GM23248 (cell line): ENCODE measurements around the gene ZHX3. TPM values are rescaled to one million over a fixed set of nuclear protein-coding genes. Genes with fewer than 3 reads are reported as not detected.

Experiments used
- DNase-seq: peaks from one replicate; pipeline ENCODE4 v3.0.0-alpha.2; 2015
- H2AFZ ChIP-seq: fragments of 200-600 bp; sonication (generic); 2 replicates; pipeline ENCODE4 v1.6.1; 2016; ENCODE audit warnings: antibody characterized with exemption
- H3F3A ChIP-seq: fragments of 200-600 bp; sonication (generic); 2 replicates; pipeline ENCODE4 v1.6.1; 2016; ENCODE audit warnings: mild to moderate bottlenecking, antibody characterized with exemption, mixed run types; ENCODE audit not compliant: insufficient read depth
- H3K27ac ChIP-seq: fragments of 200-600 bp; sonication (generic); 2 replicates; pipeline ENCODE4 v1.5.1; 2016; ENCODE audit warnings: mild to moderate bottlenecking
- H3K27me3 ChIP-seq: fragments of 200-600 bp; sonication (generic); replicated peaks from 2 replicates; pipeline ENCODE4 v1.6.1; 2016; ENCODE audit warnings: mild to moderate bottlenecking; ENCODE audit not compliant: insufficient read depth
- H3K36me3 ChIP-seq: fragments of 200-600 bp; sonication (generic); 2 replicates; pipeline ENCODE4 v1.6.1; 2016; ENCODE audit warnings: low read depth, mild to moderate bottlenecking
- H3K4me1 ChIP-seq: fragments of 200-600 bp; sonication (generic); 2 replicates; pipeline ENCODE4 v1.6.1; 2016; ENCODE audit warnings: mild to moderate bottlenecking; ENCODE audit not compliant: insufficient read depth
- H3K4me2 ChIP-seq: fragments of 200-600 bp; sonication (generic); one replicate; pipeline ENCODE4 v1.6.1; 2016; ENCODE audit warnings: mild to moderate bottlenecking; ENCODE audit not compliant: unreplicated experiment
- H3K4me3 ChIP-seq: fragments of 200-600 bp; sonication (generic); 2 replicates; pipeline ENCODE4 v1.5.1; 2016; ENCODE audit warnings: mild to moderate bottlenecking
- H3K79me2 ChIP-seq: fragments of 200-600 bp; sonication (generic); 2 replicates; pipeline ENCODE4 v1.6.1; 2016; ENCODE audit warnings: mild to moderate bottlenecking; ENCODE audit not compliant: insufficient read depth
- H3K9ac ChIP-seq: fragments of 200-600 bp; sonication (generic); 2 replicates; pipeline ENCODE4 v1.6.1; 2016; ENCODE audit warnings: mild to moderate bottlenecking
- H3K9me2 ChIP-seq: fragments of 200-600 bp; sonication (generic); 2 replicates; pipeline ENCODE4 v1.6.1; 2016; ENCODE audit warnings: mixed run types, mild to moderate bottlenecking, moderate library complexity; ENCODE audit not compliant: insufficient read depth
- H3K9me3 ChIP-seq: fragments of 200-600 bp; sonication (generic); one replicate; pipeline ENCODE4 v1.6.1; 2017; ENCODE audit warnings: low read depth
- H4K20me1 ChIP-seq: fragments of 200-600 bp; sonication (generic); 2 replicates; pipeline ENCODE4 v1.6.0; 2016; ENCODE audit not compliant: insufficient read depth
- EZH2 ChIP-seq: fragments of 200-600 bp; sonication (generic); IDR thresholded peaks from 2 replicates; pipeline ENCODE4 v1.6.1; 2018; ENCODE audit warnings: antibody characterized with exemption, mild to moderate bottlenecking; ENCODE audit not compliant: insufficient read depth, poor library complexity, severe bottlenecking
- EZH2phosphoT487 ChIP-seq: fragments of 200-600 bp; sonication (generic); IDR thresholded peaks from 2 replicates; pipeline ENCODE4 v1.6.1; 2018; ENCODE audit warnings: antibody characterized with exemption, moderate library complexity, mild to moderate bottlenecking, low read depth; ENCODE audit not compliant: insufficient read depth
- WGBS, 2 experiments: methylation state at CpG; one replicate each; pipeline ENCODE4 v1.1.6; 2015 to 2017; ENCODE audit warnings: low lambda C conversion rate in 2 of 2, low coverage in 1 of 2; ENCODE audit errors: missing lambda C conversion rate in 2 of 2; 5-methylcytosine and 5-hydroxymethylcytosine counted together
- in situ Hi-C: fragments of 300-500 bp; cut with MboI; formaldehyde crosslinking; loops from 2 replicates; pipeline ENCODE4 v1.15.0; 2020
- polyA plus RNA-seq: library from polyadenylated mRNA; unstranded; fragments of >200 nt; fragmentation: Nextera tagmentation; extraction: Ambion mirVana; gene quantifications from 2 replicates; pipeline ENCODE4 v1.2.1, GENCODE V29; 2016
- total RNA-seq: library from RNA; depleted of rRNA; stranded (reverse); fragments of >200 nt; shearing (Covaris generic); gene quantifications from 2 replicates; pipeline ENCODE4 v1.2.3, GENCODE V29; 2014

ZHX3 gene
- total and polyA plus RNA-seq, 2 experiments from 2014 or later: 9.8 to 38.5 TPM

DNA sequence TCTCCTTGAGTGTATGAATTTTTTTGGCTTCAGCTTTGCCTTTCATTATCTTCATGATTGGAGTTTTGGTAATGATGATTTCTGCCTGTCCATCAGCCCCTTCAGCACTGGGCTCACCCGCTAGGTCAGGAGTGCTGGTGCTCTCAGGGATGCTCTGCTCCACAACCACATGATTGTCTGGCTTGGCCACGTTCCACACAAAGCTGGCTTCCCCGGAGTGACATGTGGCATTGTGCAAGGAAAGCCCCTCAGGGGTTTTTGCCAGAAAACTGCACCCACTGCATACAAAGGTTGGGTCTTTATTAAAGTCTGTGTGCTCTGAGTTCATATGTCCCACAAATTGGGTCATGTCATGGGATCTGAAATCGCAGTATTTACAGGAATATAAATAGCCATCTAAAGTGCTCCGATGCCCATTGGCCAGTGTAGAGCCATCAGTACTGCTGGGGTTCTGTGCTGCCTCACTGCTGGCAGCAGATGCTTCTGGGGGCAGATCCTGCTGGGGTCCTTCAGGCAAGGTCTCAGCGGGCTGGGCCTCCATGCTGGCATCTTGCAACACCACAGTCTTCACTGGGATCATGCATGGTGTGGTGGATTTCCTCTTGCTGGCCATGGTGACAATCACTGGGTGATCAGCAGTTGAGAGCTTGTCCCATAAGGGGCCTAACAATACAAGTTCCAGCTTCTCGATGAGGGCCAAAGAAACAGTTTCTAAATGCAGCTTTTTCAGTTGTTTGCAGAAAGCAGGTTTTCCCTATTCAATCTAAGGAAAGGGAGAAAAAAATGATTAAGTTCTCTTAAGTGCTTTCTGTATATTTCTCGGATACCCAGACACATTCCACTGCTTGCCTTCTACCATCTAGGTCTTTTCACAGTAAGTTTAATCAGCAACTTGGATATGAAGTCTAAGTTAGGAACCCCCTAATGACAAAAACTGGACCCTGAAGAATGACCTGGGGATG, 112.9 kb downstream of the ZHX3 start:
- Histone ChIP-seq H3K9me2 (no peaks in the 10 kb centered on the region), H3K9ac (no peak overlapping the region), H3F3A (no peaks in the 10 kb centered on the region), H3K4me3 (no peak overlapping the region), H3K36me3 (no peaks in the 10 kb centered on the region; the same call in 1 of the 2 replicates), H3K79me2 (peaks cover 98% of the 10 kb centered on the region), H3K4me2 (no peak overlapping the region), H3K27me3 (no peaks in the 10 kb centered on the region), H3K27ac (no peak overlapping the region), H3K9me3 (no peaks in the 10 kb centered on the region), H2AFZ (no peak overlapping the region), H4K20me1 (no peaks in the 10 kb centered on the region), H3K4me1 (no peaks in the 10 kb centered on the region)
- in situ Hi-C loops: no loop called here
- no peak for DNase-seq
- WGBS, 2 experiments: 80 to 89% methylated on average over 8 of the region's 8 CpGs
- TF ChIP-seq EZH2 (no peak), EZH2phosphoT487 (no peak)

DNA sequence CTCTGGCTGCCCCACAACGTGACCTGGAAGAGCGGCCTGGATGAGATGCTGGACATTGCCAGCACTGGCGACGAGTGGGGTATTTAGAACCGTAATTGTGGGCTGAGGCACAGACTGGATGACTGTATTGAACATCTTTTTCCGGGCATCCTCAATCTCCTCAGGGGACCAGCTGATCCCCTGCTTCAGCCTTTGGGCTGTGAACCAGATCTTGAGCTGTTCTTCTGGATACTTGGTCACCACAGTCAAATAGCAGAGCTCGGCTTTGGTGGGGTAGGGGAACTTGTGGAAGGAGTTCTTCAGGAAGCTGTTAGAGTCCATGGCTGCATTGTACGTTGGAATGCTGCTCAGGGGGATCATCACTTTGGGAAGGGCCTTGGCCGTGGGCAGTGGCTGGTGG, 113.9 kb downstream of the ZHX3 start:
- no peak overlapping the region for H3K4me3 ChIP-seq
- no peak overlapping the region for H3K9ac ChIP-seq
- DNase-seq: no peak
- H3K79me2 ChIP-seq: peaks cover 98% of the 10 kb centered on the region
- peaks cover 8% of the 10 kb centered on the region for H3K36me3 ChIP-seq
- no peaks in the 10 kb centered on the region for H3K9me3 ChIP-seq
- H3K27ac ChIP-seq: no peak overlapping the region
- TF ChIP-seq EZH2 (no peak), EZH2phosphoT487 (no peak)
- H3F3A ChIP-seq: no peaks in the 10 kb centered on the region
- no peaks in the 10 kb centered on the region for H3K9me2 ChIP-seq
- H3K4me1 ChIP-seq: no peaks in the 10 kb centered on the region
- in situ Hi-C loops: no loop called here
- no peaks in the 10 kb centered on the region for H4K20me1 ChIP-seq
- H2AFZ ChIP-seq: no peak overlapping the region
- no peaks in the 10 kb centered on the region for H3K27me3 ChIP-seq
- WGBS, 2 experiments: 89 to 93% methylated on average over 9 of the region's 9 CpGs
- H3K4me2 ChIP-seq: no peak overlapping the region

- TF ChIP-seq EZH2 (no peak), EZH2phosphoT487 (no peak)
- Histone ChIP-seq H3K79me2 (peaks cover 99% of the 10 kb centered on the region), H3K27ac (no peak overlapping the region), H3K36me3 (peaks cover 15% of the 10 kb centered on the region), H3K9ac (no peak overlapping the region), H3F3A (no peaks in the 10 kb centered on the region), H3K4me2 (no peak overlapping the region), H3K9me3 (no peaks in the 10 kb centered on the region), H3K27me3 (no peaks in the 10 kb centered on the region), H3K4me3 (no peak overlapping the region), H3K4me1 (no peaks in the 10 kb centered on the region), H2AFZ (no peak overlapping the region), H4K20me1 (no peaks in the 10 kb centered on the region), H3K9me2 (no peaks in the 10 kb centered on the region)
- no peak for DNase-seq
- in situ Hi-C loops: no loop called here
- WGBS, 2 experiments: 94 to 97% methylated on average over 10 of the region's 10 CpGs
Observed at GRCh38 chr20:41202426-41202825, 115.1 kb downstream of the ZHX3 start.

DNA sequence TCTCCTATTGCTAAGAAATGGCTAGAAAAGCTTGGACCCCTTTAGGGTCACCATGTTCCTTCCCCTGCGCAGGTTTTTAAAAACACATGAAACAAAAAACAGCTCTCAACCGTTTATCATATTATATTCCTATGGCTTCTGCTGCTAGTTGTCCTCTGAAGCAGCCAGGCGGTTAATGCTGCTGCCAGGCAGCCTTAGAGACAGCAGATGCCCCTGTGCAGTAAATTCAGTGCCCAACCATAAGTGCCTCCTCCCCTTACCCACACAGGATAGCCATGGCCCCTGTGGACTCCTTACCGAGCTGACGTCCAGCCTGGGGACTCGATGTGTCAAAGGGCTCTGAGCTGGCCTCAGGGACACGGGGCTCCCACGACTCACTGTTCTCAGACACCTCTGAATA, 115.8 kb downstream of the ZHX3 start:
- DNase-seq: no peak
- H3K4me2 ChIP-seq: no peak overlapping the region
- no peaks in the 10 kb centered on the region for H3K4me1 ChIP-seq
- no peak overlapping the region for H3K27ac ChIP-seq
- no peaks in the 10 kb centered on the region for H3F3A ChIP-seq
- 86 to 90% methylated on average over 8 of the region's 8 CpGs for WGBS, 2 experiments
- no peaks in the 10 kb centered on the region for H4K20me1 ChIP-seq
- H2AFZ ChIP-seq: no peak overlapping the region
- no peaks in the 10 kb centered on the region for H3K27me3 ChIP-seq
- H3K9me2 ChIP-seq: no peaks in the 10 kb centered on the region
- peaks cover 15% of the 10 kb centered on the region for H3K36me3 ChIP-seq
- in situ Hi-C loops: no loop called here
- H3K79me2 ChIP-seq: peaks cover 94% of the 10 kb centered on the region
- H3K9me3 ChIP-seq: no peaks in the 10 kb centered on the region
- H3K4me3 ChIP-seq: no peak overlapping the region
- no peak overlapping the region for H3K9ac ChIP-seq
- no peak for TF ChIP-seq EZH2phosphoT487
